ENCODE measurements around the gene COX6B2. TPM values are rescaled to one million over a fixed set of nuclear protein-coding genes. Genes with fewer than 3 reads are reported as not detected.
A peak's percentile ranks its signal among the peaks of the same experiment; 100 is the strongest.
"Not testable (repeated sequence)": the region's sequence is repeated elsewhere in the genome, so short reads cannot be mapped to it uniquely, and the experiment has no call there.

COX6B2 gene, protein sequence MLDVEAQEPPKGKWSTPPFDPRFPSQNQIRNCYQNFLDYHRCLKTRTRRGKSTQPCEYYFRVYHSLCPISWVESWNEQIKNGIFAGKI
- not detected in 2 replicates for total RNA-seq (2014; rRNA removed; shearing (Covaris generic))
- total RNA-seq (2022): not detected in 2 replicates
- not detected for Bru-seq, nascent RNA
- not detected for BruChase-seq, experiment 1, labeled RNA remaining after a 6-hour chase
- BruChase-seq, experiment 2, labeled RNA remaining after a 2-hour chase: not detected
- long read RNA-seq, partial matches to known transcripts: 0 of 1 reads
- long read RNA-seq, other reads (novel, unspliced or antisense): 1 of 1 reads

- TF ChIP-seq EZH2phosphoT487 (IDR thresholded peaks at IDR 0.05; ENCODE audit: borderline replicate concordance, low read depth, low read length): no peak
- TF ChIP-seq, protein P1, sequence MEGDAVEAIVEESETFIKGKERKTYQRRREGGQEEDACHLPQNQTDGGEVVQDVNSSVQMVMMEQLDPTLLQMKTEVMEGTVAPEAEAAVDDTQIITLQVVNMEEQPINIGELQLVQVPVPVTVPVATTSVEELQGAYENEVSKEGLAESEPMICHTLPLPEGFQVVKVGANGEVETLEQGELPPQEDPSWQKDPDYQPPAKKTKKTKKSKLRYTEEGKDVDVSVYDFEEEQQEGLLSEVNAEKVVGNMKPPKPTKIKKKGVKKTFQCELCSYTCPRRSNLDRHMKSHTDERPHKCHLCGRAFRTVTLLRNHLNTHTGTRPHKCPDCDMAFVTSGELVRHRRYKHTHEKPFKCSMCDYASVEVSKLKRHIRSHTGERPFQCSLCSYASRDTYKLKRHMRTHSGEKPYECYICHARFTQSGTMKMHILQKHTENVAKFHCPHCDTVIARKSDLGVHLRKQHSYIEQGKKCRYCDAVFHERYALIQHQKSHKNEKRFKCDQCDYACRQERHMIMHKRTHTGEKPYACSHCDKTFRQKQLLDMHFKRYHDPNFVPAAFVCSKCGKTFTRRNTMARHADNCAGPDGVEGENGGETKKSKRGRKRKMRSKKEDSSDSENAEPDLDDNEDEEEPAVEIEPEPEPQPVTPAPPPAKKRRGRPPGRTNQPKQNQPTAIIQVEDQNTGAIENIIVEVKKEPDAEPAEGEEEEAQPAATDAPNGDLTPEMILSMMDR (conservative IDR thresholded peaks at IDR 0.05; ENCODE audit: low read length): no peak
- Histone ChIP-seq H4K20me1 (ENCODE audit: insufficient read depth, low read length) (no peaks in the 10 kb centered on the region), H3K4me1 (ENCODE audit: insufficient read depth, low read length, poor library complexity, severe bottlenecking) (peaks cover 12% of the 10 kb centered on the region), H2AFZ (ENCODE audit: low read length) (peak within 1 kb of the TSS; percentile 34; the same call in 1 of the 2 replicates), H3K4me2 (ENCODE audit: low read length) (peak within 1 kb of the TSS; percentile 71), H3K9me2 (ENCODE audit: insufficient read depth, low read length) (no peaks in the 10 kb centered on the region), H3K27ac (ENCODE audit: low read depth, low read length, poor library complexity, severe bottlenecking) (no peak within 1 kb of the TSS), H3K79me2 (ENCODE audit: insufficient read depth, low read depth, low read length) (no peaks in the 10 kb centered on the region), H3K9me3 (ENCODE audit: low read length) (no peaks in the 10 kb centered on the region), H3K4me3 (ENCODE audit: low read depth, low read length, poor library complexity, severe bottlenecking) (peak within 1 kb of the TSS; percentile 65), H3K36me3 (ENCODE audit: insufficient read depth, low read length) (no peaks in the 10 kb centered on the region)
- BruUV-seq (replicated peaks): no TSS peak
- CTCF ChIA-PET (ENCODE audit: unreplicated experiment): no interaction called here
- DNase-seq (ENCODE audit: low spot score): no peak
- intact Hi-C loops (cut with micrococcal nuclease; ENCODE audit: unreplicated experiment): no loop called here
- POLR2A ChIA-PET: no interaction called here
Measured at GRCh38 chr19:55354698-55355212, at the start of gene COX6B2. Gene COX6B2, minus strand, starts transcription at chr19:55354719. Its CDS starts 198 bp downstream, at chr19:55354521.

GRCh38 chr19:55402509-55402908 lies 48.0 kb upstream of the COX6B2 start:
- no peak for DNase-seq (ENCODE audit: low spot score)
- intact Hi-C loops (cut with micrococcal nuclease; ENCODE audit: unreplicated experiment): no loop called here
- ChIA-PET CTCF (ENCODE audit: unreplicated experiment) (no interaction called here), POLR2A (interaction anchor here (1.1 kb wide), 1 partner anchor 11 kb away, joined by 3 read pairs; no protein-coding TSS in a partner anchor)
- Histone ChIP-seq H4K20me1 (ENCODE audit: insufficient read depth, low read length) (peaks cover 36% of the 10 kb centered on the region), H3K4me2 (ENCODE audit: low read length) (no peak overlapping the region), H3K27ac (ENCODE audit: low read depth, low read length, poor library complexity, severe bottlenecking) (no peak overlapping the region), H3K79me2 (ENCODE audit: insufficient read depth, low read depth, low read length) (peaks cover 47% of the 10 kb centered on the region), H3K9me3 (ENCODE audit: low read length) (no peaks in the 10 kb centered on the region), H2AFZ (ENCODE audit: low read length) (no peak overlapping the region), H3K9me2 (ENCODE audit: insufficient read depth, low read length) (no peaks in the 10 kb centered on the region), H3K4me3 (ENCODE audit: low read depth, low read length, poor library complexity, severe bottlenecking) (no peak overlapping the region), H3K4me1 (ENCODE audit: insufficient read depth, low read length, poor library complexity, severe bottlenecking) (peaks cover 22% of the 10 kb centered on the region), H3K36me3 (ENCODE audit: insufficient read depth, low read length) (peaks cover 73% of the 10 kb centered on the region)
- TF ChIP-seq, protein P1 (conservative IDR thresholded peaks at IDR 0.05; ENCODE audit: low read length): no peak
- TF ChIP-seq EZH2phosphoT487 (IDR thresholded peaks at IDR 0.05; ENCODE audit: borderline replicate concordance, low read depth, low read length): no peak
- no TSS peak for BruUV-seq (replicated peaks)

GRCh38 chr19:55401390-55401789 lies 46.9 kb upstream of the COX6B2 start:
- DNase-seq (ENCODE audit: low spot score); H2AFZ ChIP-seq (ENCODE audit: low read length); H3K9me2 ChIP-seq (ENCODE audit: insufficient read depth, low read length); H3K4me2 ChIP-seq (ENCODE audit: low read length); intact Hi-C loops (cut with micrococcal nuclease; ENCODE audit: unreplicated experiment); H3K4me3 ChIP-seq (ENCODE audit: low read depth, low read length, poor library complexity, severe bottlenecking); CTCF ChIA-PET (ENCODE audit: unreplicated experiment); BruUV-seq (replicated peaks); H3K9me3 ChIP-seq (ENCODE audit: low read length); H3K27ac ChIP-seq (ENCODE audit: low read depth, low read length, poor library complexity, severe bottlenecking): not testable (repeated sequence)
- peaks cover 22% of the 10 kb centered on the region for H3K4me1 ChIP-seq (ENCODE audit: insufficient read depth, low read length, poor library complexity, severe bottlenecking)
- peaks cover 35% of the 10 kb centered on the region for H3K79me2 ChIP-seq (ENCODE audit: insufficient read depth, low read depth, low read length)
- H3K36me3 ChIP-seq (ENCODE audit: insufficient read depth, low read length): peaks cover 62% of the 10 kb centered on the region
- POLR2A ChIA-PET: interaction anchor here (1.1 kb wide), 1 partner anchor 10 kb away, joined by 3 read pairs; no protein-coding TSS in a partner anchor
- H4K20me1 ChIP-seq (ENCODE audit: insufficient read depth, low read length): peaks cover 28% of the 10 kb centered on the region

All from OCI-LY7 (cell line).